ENCODE measurements around the gene HPSE2. TPM values are rescaled to one million over a fixed set of nuclear protein-coding genes. Genes with fewer than 3 reads are reported as not detected.

Gene HPSE2
- total and polyA plus RNA-seq, 4 donors = 0.05 TPM; not detected in 3

- Histone ChIP-seq H3K27ac (ENCODE audit: low read depth in 1 of 2, low read length in 2 of 2) (no peak overlapping the region), H3K27me3 (ENCODE audit: control insufficient read depth in 4 of 4, insufficient read depth in 4 of 4, low read length in 3 of 4) (no peaks in the 10 kb centered on the region), H3K9ac (ENCODE audit: low read depth in 1 of 2, low read length in 2 of 2) (no peak overlapping the region), H3K36me3 (ENCODE audit: control insufficient read depth in 4 of 4, insufficient read depth in 3 of 4, low read depth in 1 of 4, low read length in 3 of 4) (no peaks in the 10 kb centered on the region), H3K4me1 (ENCODE audit: control insufficient read depth in 4 of 4, insufficient read depth in 4 of 4, low read length in 3 of 4) (no peaks in the 10 kb centered on the region), H3K9me3 (ENCODE audit: control insufficient read depth in 4 of 4, low read length in 3 of 4) (no peaks in the 10 kb centered on the region), H3K4me3 (ENCODE audit: low read depth in 1 of 3, low read length in 3 of 3) (no peak overlapping the region)
- no peak for DNase-seq (ENCODE audit: low spot score)
- 90% methylated on average over 3 of the region's 3 CpGs for WGBS
- TF ChIP-seq RXRA (IDR thresholded peaks at IDR 0.05) (no peak), RAD21 (IDR thresholded peaks at IDR 0.05) (no peak), GABPA (IDR thresholded peaks at IDR 0.05 in 1 of 2, conservative IDR thresholded peaks at IDR 0.05 in 1 of 2) (no peak), HNF4A (conservative IDR thresholded peaks at IDR 0.05) (no peak), TAF1 (conservative IDR thresholded peaks at IDR 0.05) (no peak), SP1 (IDR thresholded peaks at IDR 0.05) (no peak), EGR1 (IDR thresholded peaks at IDR 0.05; ENCODE audit: low read depth in 2 of 2) (no peak), FOXA1 (IDR thresholded peaks at IDR 0.05) (no peak), MAX (IDR thresholded peaks at IDR 0.05) (no peak)
- TF ChIP-seq, protein P1, sequence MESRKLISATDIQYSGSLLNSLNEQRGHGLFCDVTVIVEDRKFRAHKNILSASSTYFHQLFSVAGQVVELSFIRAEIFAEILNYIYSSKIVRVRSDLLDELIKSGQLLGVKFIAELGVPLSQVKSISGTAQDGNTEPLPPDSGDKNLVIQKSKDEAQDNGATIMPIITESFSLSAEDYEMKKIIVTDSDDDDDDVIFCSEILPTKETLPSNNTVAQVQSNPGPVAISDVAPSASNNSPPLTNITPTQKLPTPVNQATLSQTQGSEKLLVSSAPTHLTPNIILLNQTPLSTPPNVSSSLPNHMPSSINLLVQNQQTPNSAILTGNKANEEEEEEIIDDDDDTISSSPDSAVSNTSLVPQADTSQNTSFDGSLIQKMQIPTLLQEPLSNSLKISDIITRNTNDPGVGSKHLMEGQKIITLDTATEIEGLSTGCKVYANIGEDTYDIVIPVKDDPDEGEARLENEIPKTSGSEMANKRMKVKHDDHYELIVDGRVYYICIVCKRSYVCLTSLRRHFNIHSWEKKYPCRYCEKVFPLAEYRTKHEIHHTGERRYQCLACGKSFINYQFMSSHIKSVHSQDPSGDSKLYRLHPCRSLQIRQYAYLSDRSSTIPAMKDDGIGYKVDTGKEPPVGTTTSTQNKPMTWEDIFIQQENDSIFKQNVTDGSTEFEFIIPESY (IDR thresholded peaks at IDR 0.05) = no peak
- TF ChIP-seq, protein P2, sequence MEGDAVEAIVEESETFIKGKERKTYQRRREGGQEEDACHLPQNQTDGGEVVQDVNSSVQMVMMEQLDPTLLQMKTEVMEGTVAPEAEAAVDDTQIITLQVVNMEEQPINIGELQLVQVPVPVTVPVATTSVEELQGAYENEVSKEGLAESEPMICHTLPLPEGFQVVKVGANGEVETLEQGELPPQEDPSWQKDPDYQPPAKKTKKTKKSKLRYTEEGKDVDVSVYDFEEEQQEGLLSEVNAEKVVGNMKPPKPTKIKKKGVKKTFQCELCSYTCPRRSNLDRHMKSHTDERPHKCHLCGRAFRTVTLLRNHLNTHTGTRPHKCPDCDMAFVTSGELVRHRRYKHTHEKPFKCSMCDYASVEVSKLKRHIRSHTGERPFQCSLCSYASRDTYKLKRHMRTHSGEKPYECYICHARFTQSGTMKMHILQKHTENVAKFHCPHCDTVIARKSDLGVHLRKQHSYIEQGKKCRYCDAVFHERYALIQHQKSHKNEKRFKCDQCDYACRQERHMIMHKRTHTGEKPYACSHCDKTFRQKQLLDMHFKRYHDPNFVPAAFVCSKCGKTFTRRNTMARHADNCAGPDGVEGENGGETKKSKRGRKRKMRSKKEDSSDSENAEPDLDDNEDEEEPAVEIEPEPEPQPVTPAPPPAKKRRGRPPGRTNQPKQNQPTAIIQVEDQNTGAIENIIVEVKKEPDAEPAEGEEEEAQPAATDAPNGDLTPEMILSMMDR (IDR thresholded peaks at IDR 0.05; ENCODE audit: low read depth, low read length, missing input control) = no peak
These were observed 774.2 kb downstream of the HPSE2 start for GRCh38 chr10:98461500-98461842.

DNA sequence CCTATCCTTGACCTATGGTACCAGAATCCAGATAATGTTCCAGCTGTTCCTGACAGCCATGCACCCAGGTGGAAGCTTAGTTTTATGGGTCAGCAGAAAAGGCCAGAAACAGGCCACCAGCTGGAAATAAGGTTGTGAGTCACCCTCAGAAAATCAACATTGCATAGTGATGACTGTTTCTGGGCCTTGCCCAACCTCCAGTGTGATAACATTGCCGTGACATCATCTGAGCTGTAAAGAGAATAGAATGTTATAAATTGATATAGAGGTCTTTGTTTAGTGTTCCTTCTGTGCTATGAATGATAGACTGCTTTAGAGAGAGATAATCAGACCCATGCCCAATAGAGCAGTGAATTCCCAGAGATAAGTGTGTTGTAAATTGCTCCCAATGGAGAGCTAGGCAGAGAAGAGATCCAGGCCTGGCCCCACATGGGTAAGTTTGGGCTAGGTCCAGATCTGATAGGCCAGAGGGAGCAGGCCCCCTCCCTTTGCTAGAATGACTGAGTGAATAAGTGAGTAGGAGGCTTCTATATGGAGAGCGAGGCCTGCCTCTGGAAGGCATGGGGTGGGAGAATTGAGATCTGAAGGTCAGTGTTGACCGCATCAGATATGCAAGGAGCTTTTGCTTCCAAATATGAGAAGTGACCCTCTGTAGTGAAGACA, 774.7 kb downstream of the HPSE2 start:
- DNase-seq (ENCODE audit: low spot score) = no peak
- 80% methylated on average over 3 of the region's 3 CpGs for WGBS
- peak overlapping the region in 1 of 2 donors; percentile 20 for H3K27ac ChIP-seq (ENCODE audit: low read depth in 1 of 2, low read length in 2 of 2)
- H3K4me1 ChIP-seq (ENCODE audit: control insufficient read depth in 4 of 4, insufficient read depth in 4 of 4, low read length in 3 of 4) = no peaks in the 10 kb centered on the region
- H3K27me3 ChIP-seq (ENCODE audit: control insufficient read depth in 4 of 4, insufficient read depth in 4 of 4, low read length in 3 of 4) = no peaks in the 10 kb centered on the region
- H3K36me3 ChIP-seq (ENCODE audit: control insufficient read depth in 4 of 4, insufficient read depth in 3 of 4, low read depth in 1 of 4, low read length in 3 of 4) = no peaks in the 10 kb centered on the region
- no peak overlapping the region for H3K4me3 ChIP-seq (ENCODE audit: low read depth in 1 of 3, low read length in 3 of 3)
- no peak overlapping the region for H3K9ac ChIP-seq (ENCODE audit: low read depth in 1 of 2, low read length in 2 of 2)
- no peaks in the 10 kb centered on the region for H3K9me3 ChIP-seq (ENCODE audit: control insufficient read depth in 4 of 4, low read length in 3 of 4)
- TF ChIP-seq GABPA (IDR thresholded peaks at IDR 0.05 in 1 of 2, conservative IDR thresholded peaks at IDR 0.05 in 1 of 2) = no peak
- TF ChIP-seq JUND (IDR thresholded peaks at IDR 0.05) = peak; percentile 97 to 99
- peak in 1 of 2 donors; percentile 22 for TF ChIP-seq RAD21 (IDR thresholded peaks at IDR 0.05)
- TF ChIP-seq FOXA2 (IDR thresholded peaks at IDR 0.05) = peak; percentile 87
- TF ChIP-seq, protein P1 (IDR thresholded peaks at IDR 0.05) = no peak
- peak; percentile 69 to 82 for TF ChIP-seq HNF4A (conservative IDR thresholded peaks at IDR 0.05)
- TF ChIP-seq SP1 (IDR thresholded peaks at IDR 0.05) = peak; percentile 57
- TF ChIP-seq EGR1 (IDR thresholded peaks at IDR 0.05; ENCODE audit: low read depth in 2 of 2) = no peak
- peak; percentile 48 for TF ChIP-seq NR2F2 (IDR thresholded peaks at IDR 0.05)
- peak; percentile 59 to 83 for TF ChIP-seq RXRA (IDR thresholded peaks at IDR 0.05)
- TF ChIP-seq MAX (IDR thresholded peaks at IDR 0.05) = peak; percentile 50
- peak; percentile 68 for TF ChIP-seq FOXA1 (IDR thresholded peaks at IDR 0.05)
- TF ChIP-seq, protein P2 (IDR thresholded peaks at IDR 0.05; ENCODE audit: low read depth, low read length, missing input control) = no peak
- TF ChIP-seq, protein P3, sequence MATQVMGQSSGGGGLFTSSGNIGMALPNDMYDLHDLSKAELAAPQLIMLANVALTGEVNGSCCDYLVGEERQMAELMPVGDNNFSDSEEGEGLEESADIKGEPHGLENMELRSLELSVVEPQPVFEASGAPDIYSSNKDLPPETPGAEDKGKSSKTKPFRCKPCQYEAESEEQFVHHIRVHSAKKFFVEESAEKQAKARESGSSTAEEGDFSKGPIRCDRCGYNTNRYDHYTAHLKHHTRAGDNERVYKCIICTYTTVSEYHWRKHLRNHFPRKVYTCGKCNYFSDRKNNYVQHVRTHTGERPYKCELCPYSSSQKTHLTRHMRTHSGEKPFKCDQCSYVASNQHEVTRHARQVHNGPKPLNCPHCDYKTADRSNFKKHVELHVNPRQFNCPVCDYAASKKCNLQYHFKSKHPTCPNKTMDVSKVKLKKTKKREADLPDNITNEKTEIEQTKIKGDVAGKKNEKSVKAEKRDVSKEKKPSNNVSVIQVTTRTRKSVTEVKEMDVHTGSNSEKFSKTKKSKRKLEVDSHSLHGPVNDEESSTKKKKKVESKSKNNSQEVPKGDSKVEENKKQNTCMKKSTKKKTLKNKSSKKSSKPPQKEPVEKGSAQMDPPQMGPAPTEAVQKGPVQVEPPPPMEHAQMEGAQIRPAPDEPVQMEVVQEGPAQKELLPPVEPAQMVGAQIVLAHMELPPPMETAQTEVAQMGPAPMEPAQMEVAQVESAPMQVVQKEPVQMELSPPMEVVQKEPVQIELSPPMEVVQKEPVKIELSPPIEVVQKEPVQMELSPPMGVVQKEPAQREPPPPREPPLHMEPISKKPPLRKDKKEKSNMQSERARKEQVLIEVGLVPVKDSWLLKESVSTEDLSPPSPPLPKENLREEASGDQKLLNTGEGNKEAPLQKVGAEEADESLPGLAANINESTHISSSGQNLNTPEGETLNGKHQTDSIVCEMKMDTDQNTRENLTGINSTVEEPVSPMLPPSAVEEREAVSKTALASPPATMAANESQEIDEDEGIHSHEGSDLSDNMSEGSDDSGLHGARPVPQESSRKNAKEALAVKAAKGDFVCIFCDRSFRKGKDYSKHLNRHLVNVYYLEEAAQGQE (IDR thresholded peaks at IDR 0.05) = peak; percentile 41
- TF ChIP-seq ATF3 (IDR thresholded peaks at IDR 0.05) = peak; percentile 96
- peak; percentile 45 for TF ChIP-seq YY1 (IDR thresholded peaks at IDR 0.05)
